Urinary bladder (tissue), 4 donors: ENCODE data around the gene GPSM1. TPM values are rescaled to one million over a fixed set of nuclear protein-coding genes. Genes with fewer than 3 reads are reported as not detected.
A peak's percentile ranks its signal among the peaks of the same experiment; 100 is the strongest.

Experiments
- DNase-seq: peaks from one replicate; pipeline ENCODE4 v3.0.0-alpha.2; 2015; ENCODE audit errors: extremely low spot score
- H3K27ac ChIP-seq: one replicate; pipeline ENCODE4 v1.5.1; 2013; ENCODE audit warnings: low read depth, mild to moderate bottlenecking, moderate library complexity
- H3K36me3 ChIP-seq: one replicate; pipeline ENCODE4 v1.6.1; 2013; ENCODE audit warnings: mild to moderate bottlenecking, moderate library complexity; ENCODE audit not compliant: insufficient read depth
- H3K4me1 ChIP-seq: one replicate; pipeline ENCODE4 v1.6.1; 2013; ENCODE audit warnings: mild to moderate bottlenecking, moderate library complexity; ENCODE audit not compliant: insufficient read depth
- H3K4me3 ChIP-seq: one replicate; pipeline ENCODE4 v1.5.1; 2013; ENCODE audit warnings: low read depth, low read length
- WGBS: extraction: QIAGEN DNeasy Blood & Tissue Kit; methylation state at CpG from one replicate; pipeline ENCODE4 v1.1.7; 2013; 5-methylcytosine and 5-hydroxymethylcytosine counted together
- polyA plus RNA-seq: library from polyadenylated mRNA; stranded (reverse); fragments of 200-250 nt; gene quantifications from one replicate; pipeline ENCODE4 v1.2.3, GENCODE V29; 2013
- total RNA-seq: library from RNA; depleted of rRNA; stranded (reverse); fragments of >200 nt; gene quantifications from one replicate; pipeline ENCODE4 v1.2.3, GENCODE V29; 2014
- donor health status: healthy with polysubstance abuse.
- donor health status: healthy.

Gene GPSM1
- total and polyA plus RNA-seq, 2 donors, result 13.5 to 22.3 TPM

DNA sequence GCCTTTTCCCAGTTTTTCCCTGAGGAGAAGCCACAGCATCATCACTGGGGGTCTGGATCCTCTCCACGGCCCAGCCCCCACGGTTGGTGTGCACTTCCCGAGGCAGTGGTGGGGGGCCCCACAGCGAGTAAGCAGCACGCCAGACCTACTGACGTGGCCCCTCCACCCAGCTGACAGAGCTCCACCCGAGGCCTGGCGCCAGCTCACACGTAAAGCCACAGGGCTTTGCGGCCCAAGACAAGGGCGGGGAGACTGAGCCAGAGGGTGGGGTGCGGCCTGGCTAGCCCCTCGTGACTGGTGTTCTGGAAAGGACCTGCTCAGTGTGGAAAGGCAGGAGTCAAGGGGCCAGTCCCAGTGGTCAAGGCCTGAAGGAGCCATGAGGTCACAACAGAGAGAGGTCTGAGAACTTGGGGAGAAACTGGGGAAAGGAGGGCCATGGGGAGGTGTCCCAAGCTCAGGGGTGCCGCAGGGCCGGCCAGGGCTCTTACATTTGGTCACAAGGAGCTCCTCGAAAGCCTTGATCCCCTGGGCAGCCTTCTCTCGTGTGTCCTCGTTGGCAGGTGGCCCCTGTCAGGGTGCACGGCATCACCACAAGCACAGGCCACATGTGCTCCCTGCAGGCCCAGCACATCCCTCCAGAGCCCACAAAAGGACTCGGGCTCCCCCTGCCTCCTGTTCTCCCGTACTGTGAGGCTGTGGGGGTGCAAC, 67.1 kb downstream of the GPSM1 start:
- Histone ChIP-seq H3K4me1 (no peaks in the 10 kb centered on the region), H3K27ac (no peak overlapping the region), H3K4me3 (no peak overlapping the region), H3K36me3 (peaks cover 2% of the 10 kb centered on the region)
- DNase-seq, result no peak
- 86% methylated on average over 21 of the region's 21 CpGs for WGBS

DNA sequence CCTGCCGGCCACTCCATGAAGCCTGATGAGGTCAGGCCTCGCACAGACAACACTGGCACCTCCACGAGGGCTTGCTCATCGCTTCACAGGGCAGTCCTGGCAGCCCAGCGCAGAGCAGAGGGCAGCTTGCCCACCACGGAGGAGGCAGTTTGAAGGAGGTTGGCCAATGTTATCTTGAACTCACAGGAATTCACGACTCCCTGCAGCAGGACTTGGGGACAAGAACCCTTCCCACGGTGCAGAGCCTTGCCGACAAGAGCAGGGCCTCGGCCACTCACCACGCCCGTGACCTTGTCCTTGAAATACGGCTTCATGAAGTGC, 67.6 kb downstream of the GPSM1 start:
- no peaks in the 10 kb centered on the region for H3K4me1 ChIP-seq
- WGBS, result 92% methylated on average over 13 of the region's 13 CpGs
- H3K27ac ChIP-seq, result no peak overlapping the region
- DNase-seq, result no peak
- H3K4me3 ChIP-seq, result no peak overlapping the region
- H3K36me3 ChIP-seq, result peaks cover 2% of the 10 kb centered on the region

DNA sequence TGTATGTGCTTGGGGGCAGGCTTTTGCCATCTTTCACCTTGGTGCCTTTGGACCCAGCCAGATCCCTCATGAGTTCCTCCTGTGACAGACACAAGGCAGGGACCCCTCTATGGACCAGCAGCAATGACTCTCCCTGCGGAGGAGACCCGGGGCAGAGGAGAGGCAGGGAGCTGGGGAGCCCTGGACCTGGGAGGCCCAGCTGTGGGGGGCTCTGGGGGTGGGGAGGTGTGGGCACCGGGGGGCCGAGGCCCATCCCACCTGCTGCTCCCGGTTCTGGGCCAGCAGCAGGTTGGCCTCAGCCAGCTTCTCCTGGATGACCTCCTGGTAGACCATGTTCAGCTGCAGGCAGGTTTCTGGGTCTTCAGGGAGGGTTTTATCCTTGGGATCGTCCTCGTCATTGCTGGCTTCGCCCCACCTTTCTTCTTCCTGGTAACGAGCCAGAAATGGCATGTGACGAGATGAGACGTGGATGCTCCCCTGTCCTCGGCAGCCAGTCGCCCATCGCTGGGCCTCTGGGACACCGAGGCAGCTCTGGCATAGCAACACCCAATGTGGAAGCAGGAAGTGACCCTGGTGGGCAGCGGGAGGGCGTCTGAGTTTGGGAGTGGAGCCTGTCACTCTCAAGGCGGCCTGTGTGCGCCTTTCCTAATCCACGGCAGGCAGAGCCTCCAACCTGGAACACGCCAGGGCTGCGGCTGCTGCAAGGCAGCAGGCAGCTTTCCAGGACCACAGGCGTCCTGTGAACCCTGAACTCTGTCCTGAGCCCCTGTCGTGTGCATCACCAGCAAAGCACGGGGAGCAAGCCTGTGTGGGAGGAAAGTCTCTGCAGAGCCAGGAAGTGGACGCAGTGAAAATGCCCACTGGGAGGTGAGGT, 68.2 kb downstream of the GPSM1 start:
- no peaks in the 10 kb centered on the region for H3K4me1 ChIP-seq
- H3K4me3 ChIP-seq, result no peak overlapping the region
- 92% methylated on average over 26 of the region's 26 CpGs for WGBS
- DNase-seq, result no peak
- H3K27ac ChIP-seq, result no peak overlapping the region
- peaks cover 2% of the 10 kb centered on the region for H3K36me3 ChIP-seq

DNA sequence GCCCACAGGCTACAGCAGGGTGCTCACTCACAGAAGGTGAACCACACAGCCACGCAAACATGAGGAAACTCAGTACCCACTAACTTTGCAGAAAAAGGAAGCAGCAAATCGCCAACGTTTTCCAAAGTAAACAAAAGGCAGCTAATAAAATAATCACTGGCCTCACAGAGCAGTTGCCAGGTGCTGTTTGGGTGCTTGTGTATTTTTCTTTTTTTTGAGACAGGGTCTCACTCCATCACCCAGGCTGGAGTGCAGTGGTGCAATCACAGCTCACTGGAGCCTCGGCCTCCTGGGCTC, 68.8 kb downstream of the GPSM1 start:
- 74% methylated on average over 4 of the region's 4 CpGs for WGBS
- Histone ChIP-seq H3K4me1 (no peaks in the 10 kb centered on the region), H3K36me3 (peaks cover 2% of the 10 kb centered on the region)

GRCh38 chr9:136397643-136398042, 70.3 kb downstream of the GPSM1 start:
- no peak for DNase-seq
- no peak overlapping the region for H3K4me3 ChIP-seq
- WGBS, result 74% methylated on average over 6 of the region's 6 CpGs
- H3K27ac ChIP-seq, result no peak overlapping the region
- H3K36me3 ChIP-seq, result no peaks in the 10 kb centered on the region
- no peaks in the 10 kb centered on the region for H3K4me1 ChIP-seq

More for the DNA sequence above, 68.8 kb downstream of the GPSM1 start:
- no peak overlapping the region for H3K4me3 ChIP-seq
- no peak for DNase-seq
- no peak overlapping the region for H3K27ac ChIP-seq

- DNase-seq, result no peak
- H3K27ac ChIP-seq, result no peak overlapping the region
- WGBS, result 94% methylated on average over 12 of the region's 12 CpGs
- H3K36me3 ChIP-seq, result no peaks in the 10 kb centered on the region
- no peaks in the 10 kb centered on the region for H3K4me1 ChIP-seq
- no peak overlapping the region for H3K4me3 ChIP-seq
Observed at GRCh38 chr9:136398286-136398685, 70.9 kb downstream of the GPSM1 start.

- H3K27ac ChIP-seq, result no peak overlapping the region
- peak overlapping the region; percentile 95 for H3K4me3 ChIP-seq
- 1% methylated on average over 67 of the region's 67 CpGs for WGBS
- no peaks in the 10 kb centered on the region for H3K4me1 ChIP-seq
- no peaks in the 10 kb centered on the region for H3K36me3 ChIP-seq
- no peak for DNase-seq
Observed at GRCh38 chr9:136399176-136400037, 72.1 kb downstream of the GPSM1 start.

DNA sequence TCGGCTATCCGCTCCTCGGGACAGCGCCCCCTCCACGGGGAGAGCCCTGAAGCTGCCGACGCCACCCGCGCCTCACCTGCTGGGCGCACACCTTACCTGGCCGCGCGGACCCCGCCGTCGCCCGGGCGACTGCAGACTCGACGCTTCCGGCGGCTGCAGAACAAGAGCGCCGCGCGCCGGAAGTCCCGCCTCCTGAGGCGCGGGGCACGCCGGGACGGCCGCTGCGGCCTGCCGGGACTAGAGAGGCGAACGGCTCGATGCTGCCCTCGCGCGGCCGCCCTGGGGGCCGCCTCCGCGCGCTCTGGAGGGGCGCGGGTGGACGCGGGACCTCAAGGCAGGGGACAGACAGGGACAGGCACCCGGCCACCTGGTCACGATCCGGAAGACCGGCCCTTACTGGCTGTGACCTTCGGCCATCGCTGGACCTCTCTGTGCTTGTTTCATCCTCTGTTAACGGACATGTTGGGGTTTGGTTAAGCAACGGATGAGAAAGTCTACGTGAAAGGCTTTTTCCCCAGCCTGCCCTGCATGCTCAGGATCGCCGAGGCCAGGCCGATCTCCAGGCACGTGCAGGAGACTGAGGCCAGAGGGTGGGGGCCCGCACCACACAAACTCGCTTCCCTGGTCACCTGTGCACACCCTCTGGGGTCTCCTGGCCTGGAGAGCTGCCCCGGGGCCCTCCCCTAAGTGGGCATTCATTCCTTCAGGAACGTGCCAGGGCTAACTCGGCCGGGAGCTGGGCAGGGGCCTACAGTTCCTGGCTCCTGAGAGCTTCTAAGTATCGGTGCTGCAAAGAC, 72.9 kb downstream of the GPSM1 start, which contains the start of gene SNAPC4:
Gene SNAPC4 (minus strand): TSS at position 133 of the 797 bp plus-strand sequence. CDS start 1,742 bp downstream, outside the sequence.
- peak within 1 kb of the TSS; percentile 95 for H3K4me3 ChIP-seq
- no peaks in the 10 kb centered on the region for H3K36me3 ChIP-seq
- H3K4me1 ChIP-seq, result no peaks in the 10 kb centered on the region
- 6% methylated on average over 71 of the region's 71 CpGs for WGBS
- peak; percentile 47 for DNase-seq
- H3K27ac ChIP-seq, result no peak within 1 kb of the TSS

DNA sequence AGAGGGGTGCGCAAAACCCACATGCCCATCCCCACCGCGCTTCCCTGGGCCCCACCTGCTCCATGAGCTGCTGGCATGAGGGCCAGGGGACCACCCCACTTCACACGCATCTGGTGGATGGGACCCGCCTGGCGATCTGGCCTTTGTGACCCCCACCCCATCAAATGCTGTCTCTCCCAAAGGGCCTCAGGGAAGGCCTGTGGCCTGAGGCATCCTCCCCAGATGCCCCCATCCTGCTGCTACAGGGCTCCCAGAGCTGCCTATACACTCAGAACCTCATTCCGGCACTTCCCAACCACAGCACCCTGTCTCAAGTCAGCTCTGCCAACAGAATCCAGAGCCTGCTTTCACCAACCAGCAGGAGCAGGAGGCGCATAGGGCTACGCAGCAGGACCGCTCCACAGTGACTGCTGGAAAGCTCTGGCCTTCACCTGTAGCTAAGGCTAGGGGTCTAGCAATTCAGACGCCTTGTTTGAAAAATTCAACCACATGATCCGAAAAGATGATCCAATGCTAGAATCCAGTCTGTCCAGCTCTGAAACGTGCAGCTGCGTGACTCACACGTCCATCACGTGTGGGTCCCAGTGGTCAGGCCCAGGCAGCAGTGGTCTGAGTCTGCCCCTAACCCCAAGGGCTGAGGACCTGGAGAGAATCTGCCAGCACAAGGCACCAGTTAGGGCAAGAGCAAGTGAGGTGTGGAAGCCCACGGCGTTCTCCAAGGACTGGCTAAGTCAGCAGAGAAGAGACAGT, 74.0 kb downstream of the GPSM1 start:
- H3K27ac ChIP-seq, result no peak overlapping the region
- 89% methylated on average over 18 of the region's 18 CpGs for WGBS
- H3K36me3 ChIP-seq, result no peaks in the 10 kb centered on the region
- no peak overlapping the region for H3K4me3 ChIP-seq
- no peak for DNase-seq
- no peaks in the 10 kb centered on the region for H3K4me1 ChIP-seq

GRCh38 chr9:136402067-136402466, 74.7 kb downstream of the GPSM1 start:
- 77% methylated on average over 13 of the region's 13 CpGs for WGBS
- Histone ChIP-seq H3K4me3 (no peak overlapping the region), H3K36me3 (no peaks in the 10 kb centered on the region), H3K27ac (no peak overlapping the region), H3K4me1 (no peaks in the 10 kb centered on the region)
- DNase-seq, result no peak

GRCh38 chr9:136403538-136403914, 76.2 kb downstream of the GPSM1 start:
- no peaks in the 10 kb centered on the region for H3K4me1 ChIP-seq
- 93% methylated on average over 5 of the region's 5 CpGs for WGBS
- no peak for DNase-seq
- H3K36me3 ChIP-seq, result no peaks in the 10 kb centered on the region
- H3K4me3 ChIP-seq, result no peak overlapping the region
- no peak overlapping the region for H3K27ac ChIP-seq

- WGBS, result 91% methylated on average over 32 of the region's 32 CpGs
- H3K27ac ChIP-seq, result no peak overlapping the region
- no peaks in the 10 kb centered on the region for H3K36me3 ChIP-seq
- H3K4me3 ChIP-seq, result no peak overlapping the region
- no peak for DNase-seq
- no peaks in the 10 kb centered on the region for H3K4me1 ChIP-seq
Observed at GRCh38 chr9:136403915-136404800, 76.8 kb downstream of the GPSM1 start.
